K562 (cell line): Measurements from ENCODE around the gene SLC25A10. TPM values are rescaled to one million over a fixed set of nuclear protein-coding genes. Genes with fewer than 3 reads are reported as not detected.

Experiments
- CBFA2T3 ChIP-seq: fragments of 450-650 bp; IDR thresholded peaks from 2 replicates; pipeline ENCODE4 v1.6.1; 2017
- CC2D1A ChIP-seq: fragments of 450-650 bp; IDR thresholded peaks from 2 replicates; pipeline ENCODE4 v1.6.1; 2017; ENCODE audit warnings: mild to moderate bottlenecking
- CHCHD3 ChIP-seq: fragments of 250-450 bp; sonication (Bioruptor Pico); IDR thresholded peaks from 2 replicates; pipeline ENCODE4 v2.1.2; 2022; ENCODE audit warnings: mild to moderate bottlenecking
- CTCF ChIP-seq, 3 experiments: IDR thresholded peaks in 2 of 3; conservative IDR thresholded peaks in 1 of 3; 2 replicates each; pipeline ENCODE4 v1.5.1; 2011 to 2012; ENCODE audit warnings: low read length in 3 of 3, mild to moderate bottlenecking in 3 of 3, control low read depth in 2 of 3, improper control_type of control experiment in 1 of 3, inconsistent platforms in 1 of 3, low read depth in 1 of 3, mixed read lengths in 1 of 3, moderate library complexity in 1 of 3; ENCODE audit not compliant: insufficient read depth in 2 of 3
- DPF2 ChIP-seq: fragments of 450-650 bp; IDR thresholded peaks from 2 replicates; pipeline ENCODE4 v1.6.1; 2016
- HNRNPUL1 ChIP-seq: fragments of 200-400 bp; formaldehyde crosslinking; IDR thresholded peaks from 2 replicates; pipeline ENCODE4 v1.6.1; 2017; ENCODE audit warnings: low read length
- L3MBTL2 ChIP-seq: fragments of 450-650 bp; IDR thresholded peaks from 2 replicates; pipeline ENCODE4 v1.6.1; 2016; ENCODE audit warnings: mild to moderate bottlenecking, moderate library complexity
- MAFF ChIP-seq: IDR thresholded peaks from 2 replicates; pipeline ENCODE4 v1.6.1; 2012; ENCODE audit warnings: low read length, improper control_type of control experiment
- SOX6 ChIP-seq: fragments of 450-650 bp; IDR thresholded peaks from 2 replicates; pipeline ENCODE4 v1.6.1; 2014; ENCODE audit warnings: mild to moderate bottlenecking
- TAF1 ChIP-seq: IDR thresholded peaks from 2 replicates; pipeline ENCODE4 v1.6.1; 2011; ENCODE audit warnings: mild to moderate bottlenecking, low read length, moderate library complexity; ENCODE audit not compliant: insufficient read depth, control insufficient read depth, severe bottlenecking; ENCODE audit errors: extremely low read depth
- TOE1 ChIP-seq, 2 experiments: fragments of 450-650 bp in 1 of 2; sonication (generic) in 1 of 2; formaldehyde crosslinking in 1 of 2; IDR thresholded peaks; 2 replicates each; pipeline versions ENCODE4 v1.7.1 to v1.8.0; 2016 to 2022; ENCODE audit warnings: borderline replicate concordance in 2 of 2, mild to moderate bottlenecking in 2 of 2, antibody characterized with exemption in 1 of 2, inconsistent platforms in 1 of 2, low read depth in 1 of 2, missing genetic modification reagents in 1 of 2, moderate library complexity in 1 of 2
- YY1 ChIP-seq, 3 experiments: IDR thresholded peaks; 2 replicates each; pipeline ENCODE4 v1.6.1; 2011; ENCODE audit warnings: low read length in 2 of 3, mild to moderate bottlenecking in 2 of 3, moderate library complexity in 2 of 3, borderline replicate concordance in 1 of 3, control low read depth in 1 of 3, low read depth in 1 of 3; ENCODE audit not compliant: insufficient read depth in 3 of 3, insufficient replicate concordance in 2 of 3, control insufficient read depth in 1 of 3, insufficient read length in 1 of 3; ENCODE audit errors: extremely low read depth in 1 of 3
- ZNF12 ChIP-seq: sonication (generic); formaldehyde crosslinking; IDR thresholded peaks from 2 replicates; pipeline ENCODE4 v1.4.0; 2020; ENCODE audit warnings: mild to moderate bottlenecking, missing genetic modification reagents
- ZNF668 ChIP-seq: fragments of 250-450 bp; sonication (Bioruptor Pico); IDR thresholded peaks from 2 replicates; pipeline ENCODE4 v1.8.0; 2022; ENCODE audit warnings: mild to moderate bottlenecking, inconsistent platforms
- polyA plus RNA-seq, 8 experiments: library from polyadenylated mRNA; depleted of rRNA in 4 of 8; stranded (reverse) in 5 of 8; unstranded in 3 of 8; fragments of >200 nt; fragmentation: Nextera tagmentation in 2 of 8; fragmentation: Illumina TruSeq in 1 of 8; extraction: Ambion mirVana in 2 of 8; extraction: Trizol in 1 of 8; gene quantifications; 2 replicates each; pipeline versions ENCODE4 v1.2.1 to v1.2.3, GENCODE V29; 2011 to 2014; ENCODE audit warnings: inconsistent platforms in 1 of 8, missing spikeins in 1 of 8
- total RNA-seq, 7 experiments: library from RNA; depleted of rRNA in 6 of 7; stranded (reverse); fragments of >200 nt in 6 of 7; fragmentation: Illumina TruSeq in 2 of 7; extraction: Trizol in 2 of 7; gene quantifications; 2 replicates each; pipeline versions ENCODE4 v1.2.1 to v1.2.3, GENCODE V29; 2011 to 2021; ENCODE audit warnings: low replicate concordance in 1 of 7
- TF ChIP-seq, protein P1 (sequence below): sonication (generic); formaldehyde crosslinking; IDR thresholded peaks from 2 replicates; pipeline ENCODE4 v1.8.0; 2022; ENCODE audit warnings: missing genetic modification reagents, mild to moderate bottlenecking, moderate library complexity, borderline replicate concordance
- TF ChIP-seq, protein P2 (sequence below), 2 experiments: fragments of 450-650 bp in 1 of 2; sonication (generic) in 1 of 2; formaldehyde crosslinking in 1 of 2; IDR thresholded peaks in 1 of 2; conservative IDR thresholded peaks in 1 of 2; 2 replicates each; pipeline versions ENCODE4 v1.6.1 to v1.8.1; 2016 to 2023; ENCODE audit warnings: mild to moderate bottlenecking in 2 of 2, moderate library complexity in 2 of 2, inconsistent platforms in 1 of 2, missing genetic modification reagents in 1 of 2
- TF ChIP-seq, protein P3 (sequence below): fragments of 450-650 bp; conservative IDR thresholded peaks from 2 replicates; pipeline ENCODE4 v1.6.1; 2016; ENCODE audit warnings: missing genetic modification characterization, low read depth, mild to moderate bottlenecking, missing compliant biosample characterization, moderate library complexity
- TF ChIP-seq, protein P4 (sequence below): fragments of 450-650 bp; IDR thresholded peaks from 2 replicates; pipeline ENCODE4 v1.6.1; 2017; ENCODE audit warnings: antibody characterized with exemption, mild to moderate bottlenecking

The SLC25A10 gene
- total and polyA plus RNA-seq, 9 of the 15 experiments (the other 6 are each of a cell fraction or from before 2014, with no cell fraction given) = 0.10 to 85.6 (median 34.3) TPM

- TF ChIP-seq, protein P1, sequence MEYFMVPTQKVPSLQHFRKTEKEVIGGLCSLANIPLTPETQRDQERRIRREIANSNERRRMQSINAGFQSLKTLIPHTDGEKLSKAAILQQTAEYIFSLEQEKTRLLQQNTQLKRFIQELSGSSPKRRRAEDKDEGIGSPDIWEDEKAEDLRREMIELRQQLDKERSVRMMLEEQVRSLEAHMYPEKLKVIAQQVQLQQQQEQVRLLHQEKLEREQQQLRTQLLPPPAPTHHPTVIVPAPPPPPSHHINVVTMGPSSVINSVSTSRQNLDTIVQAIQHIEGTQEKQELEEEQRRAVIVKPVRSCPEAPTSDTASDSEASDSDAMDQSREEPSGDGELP (CRISPR knock-in tag) = peak; percentile 62
- TF ChIP-seq ZNF12 = peak; percentile 58; the same call in 1 of the 2 replicates
- TF ChIP-seq ZNF668 = no peak
- TF ChIP-seq CHCHD3 = no peak
- no peak for TF ChIP-seq HNRNPUL1
- TF ChIP-seq, protein P2, sequence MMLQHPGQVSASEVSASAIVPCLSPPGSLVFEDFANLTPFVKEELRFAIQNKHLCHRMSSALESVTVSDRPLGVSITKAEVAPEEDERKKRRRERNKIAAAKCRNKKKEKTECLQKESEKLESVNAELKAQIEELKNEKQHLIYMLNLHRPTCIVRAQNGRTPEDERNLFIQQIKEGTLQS (IDR thresholded peaks at IDR 0.05) = no peak
- TF ChIP-seq, protein P2 (CRISPR knock-in tag; conservative IDR thresholded peaks at IDR 0.05) = no peak
- peak; percentile 65 to 77 (median 70) for TF ChIP-seq CTCF (IDR thresholded peaks at IDR 0.05 in 2 of 3, conservative IDR thresholded peaks at IDR 0.05 in 1 of 3; ENCODE audit: insufficient read depth in 2 of 3, low read depth in 1 of 3, low read length in 3 of 3)
- TF ChIP-seq, protein P3, sequence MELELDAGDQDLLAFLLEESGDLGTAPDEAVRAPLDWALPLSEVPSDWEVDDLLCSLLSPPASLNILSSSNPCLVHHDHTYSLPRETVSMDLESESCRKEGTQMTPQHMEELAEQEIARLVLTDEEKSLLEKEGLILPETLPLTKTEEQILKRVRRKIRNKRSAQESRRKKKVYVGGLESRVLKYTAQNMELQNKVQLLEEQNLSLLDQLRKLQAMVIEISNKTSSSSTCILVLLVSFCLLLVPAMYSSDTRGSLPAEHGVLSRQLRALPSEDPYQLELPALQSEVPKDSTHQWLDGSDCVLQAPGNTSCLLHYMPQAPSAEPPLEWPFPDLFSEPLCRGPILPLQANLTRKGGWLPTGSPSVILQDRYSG = no peak
- peak; percentile 11; the same call in 1 of the 2 replicates for TF ChIP-seq TOE1 (IDR thresholded peaks at IDR 0.05; ENCODE audit: borderline replicate concordance)
- TF ChIP-seq TOE1 (CRISPR knock-in tag; IDR thresholded peaks at IDR 0.05; ENCODE audit: borderline replicate concordance, low read depth) = no peak
- TF ChIP-seq YY1 (IDR thresholded peaks at IDR 0.05; ENCODE audit: borderline replicate concordance in 1 of 3, control insufficient read depth in 1 of 3, extremely low read depth in 1 of 3, insufficient read depth in 3 of 3, insufficient read length in 1 of 3, insufficient replicate concordance in 2 of 3, low read depth in 1 of 3, low read length in 2 of 3) = peak in 1 of 3 experiments; percentile 34
- TF ChIP-seq DPF2 = no peak
- TF ChIP-seq, protein P4, sequence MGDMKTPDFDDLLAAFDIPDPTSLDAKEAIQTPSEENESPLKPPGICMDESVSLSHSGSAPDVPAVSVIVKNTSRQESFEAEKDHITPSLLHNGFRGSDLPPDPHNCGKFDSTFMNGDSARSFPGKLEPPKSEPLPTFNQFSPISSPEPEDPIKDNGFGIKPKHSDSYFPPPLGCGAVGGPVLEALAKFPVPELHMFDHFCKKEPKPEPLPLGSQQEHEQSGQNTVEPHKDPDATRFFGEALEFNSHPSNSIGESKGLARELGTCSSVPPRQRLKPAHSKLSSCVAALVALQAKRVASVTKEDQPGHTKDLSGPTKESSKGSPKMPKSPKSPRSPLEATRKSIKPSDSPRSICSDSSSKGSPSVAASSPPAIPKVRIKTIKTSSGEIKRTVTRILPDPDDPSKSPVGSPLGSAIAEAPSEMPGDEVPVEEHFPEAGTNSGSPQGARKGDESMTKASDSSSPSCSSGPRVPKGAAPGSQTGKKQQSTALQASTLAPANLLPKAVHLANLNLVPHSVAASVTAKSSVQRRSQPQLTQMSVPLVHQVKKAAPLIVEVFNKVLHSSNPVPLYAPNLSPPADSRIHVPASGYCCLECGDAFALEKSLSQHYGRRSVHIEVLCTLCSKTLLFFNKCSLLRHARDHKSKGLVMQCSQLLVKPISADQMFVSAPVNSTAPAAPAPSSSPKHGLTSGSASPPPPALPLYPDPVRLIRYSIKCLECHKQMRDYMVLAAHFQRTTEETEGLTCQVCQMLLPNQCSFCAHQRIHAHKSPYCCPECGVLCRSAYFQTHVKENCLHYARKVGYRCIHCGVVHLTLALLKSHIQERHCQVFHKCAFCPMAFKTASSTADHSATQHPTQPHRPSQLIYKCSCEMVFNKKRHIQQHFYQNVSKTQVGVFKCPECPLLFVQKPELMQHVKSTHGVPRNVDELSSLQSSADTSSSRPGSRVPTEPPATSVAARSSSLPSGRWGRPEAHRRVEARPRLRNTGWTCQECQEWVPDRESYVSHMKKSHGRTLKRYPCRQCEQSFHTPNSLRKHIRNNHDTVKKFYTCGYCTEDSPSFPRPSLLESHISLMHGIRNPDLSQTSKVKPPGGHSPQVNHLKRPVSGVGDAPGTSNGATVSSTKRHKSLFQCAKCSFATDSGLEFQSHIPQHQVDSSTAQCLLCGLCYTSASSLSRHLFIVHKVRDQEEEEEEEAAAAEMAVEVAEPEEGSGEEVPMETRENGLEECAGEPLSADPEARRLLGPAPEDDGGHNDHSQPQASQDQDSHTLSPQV = 0 out of 2 replicates have a peak, but pooled peaks have one; percentile 54
- TF ChIP-seq CC2D1A = no peak
- 0 out of 2 replicates have a peak, but pooled peaks have one; percentile 10 for TF ChIP-seq L3MBTL2
- TF ChIP-seq CBFA2T3 = no peak
- no peak for TF ChIP-seq MAFF
- TF ChIP-seq TAF1 = peak; percentile 19
- TF ChIP-seq SOX6 = 0 out of 2 replicates have a peak, but pooled peaks have one; percentile 9
Observed at GRCh38 chr17:81667754-81668153, 44.3 kb upstream of the SLC25A10 start (continued).
